GM18502 (cell line): ENCODE data around the gene GPR21.

ENCODE experiments used
- ATAC-seq: cut with Tn5 transposase; IDR thresholded peaks from one replicate; pipeline ENCODE4 v1.9.1; 2021; ENCODE audit warnings: mild to moderate bottlenecking; ENCODE audit not compliant: unreplicated experiment, poor library complexity

The GPR21 gene

DNA sequence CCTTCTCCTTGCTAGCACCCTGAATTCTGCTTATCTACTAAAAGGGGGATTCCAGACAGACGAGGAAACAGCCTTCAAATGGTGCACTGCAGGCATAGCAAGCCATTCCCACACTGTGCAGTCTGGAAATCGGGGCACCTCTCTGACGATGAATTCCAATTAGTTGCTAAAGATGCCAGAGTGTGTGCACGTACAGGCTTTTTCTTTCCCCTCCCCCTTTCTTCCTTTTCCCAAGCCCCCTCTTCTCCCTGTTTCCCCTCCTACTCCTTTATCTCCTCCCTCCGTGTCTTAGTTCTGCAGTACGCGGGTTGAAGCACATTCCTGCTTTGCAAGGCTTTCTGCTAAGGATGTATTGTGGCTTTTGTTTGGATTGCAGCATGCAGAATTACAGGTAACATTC, at the start of gene GPR21:
GPR21 (plus strand) TSS at position 316 of the 400 bp plus-strand sequence. CDS start 900 bp downstream, outside the sequence.
- ATAC-seq, result no peak

DNA sequence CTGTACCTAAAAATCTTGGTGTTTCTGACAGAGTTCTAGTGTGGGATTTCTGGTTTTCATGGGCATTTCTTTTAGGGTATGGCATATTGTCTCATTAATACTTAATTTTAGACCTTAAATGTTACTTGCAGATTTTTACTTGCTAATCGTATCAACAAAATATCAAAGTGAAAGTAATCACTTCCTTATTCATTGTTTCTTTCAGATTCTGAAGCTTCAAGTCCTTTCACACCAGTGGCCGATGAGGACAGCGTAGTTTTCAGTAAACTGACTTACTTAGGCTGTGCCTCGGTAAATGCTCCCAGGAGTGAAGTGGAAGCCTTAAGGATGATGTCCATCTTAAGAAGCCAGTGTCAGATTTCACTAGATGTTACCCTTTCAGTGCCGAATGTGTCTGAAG, 47.5 kb upstream of the GPR21 start:
- no peak for ATAC-seq

DNA sequence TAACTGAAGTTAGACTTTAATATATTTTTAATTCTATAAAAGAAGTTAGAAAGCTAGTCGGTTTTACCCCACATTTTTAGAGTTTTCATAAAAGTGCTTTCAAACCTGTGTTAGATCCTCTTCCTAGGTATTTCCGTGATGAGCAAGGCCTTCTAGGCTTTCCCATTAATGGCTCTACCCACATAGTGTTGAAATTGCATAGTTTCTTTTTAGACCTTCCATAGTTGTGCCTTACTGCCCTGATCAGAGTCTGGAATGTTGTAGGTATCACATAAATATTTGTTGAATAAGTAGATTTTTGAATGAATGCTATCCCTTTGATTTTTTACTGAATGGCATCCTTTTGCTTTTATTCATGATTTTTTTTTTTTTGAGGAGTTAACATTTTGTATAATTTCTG, 45.3 kb upstream of the GPR21 start:
- no peak for ATAC-seq

DNA sequence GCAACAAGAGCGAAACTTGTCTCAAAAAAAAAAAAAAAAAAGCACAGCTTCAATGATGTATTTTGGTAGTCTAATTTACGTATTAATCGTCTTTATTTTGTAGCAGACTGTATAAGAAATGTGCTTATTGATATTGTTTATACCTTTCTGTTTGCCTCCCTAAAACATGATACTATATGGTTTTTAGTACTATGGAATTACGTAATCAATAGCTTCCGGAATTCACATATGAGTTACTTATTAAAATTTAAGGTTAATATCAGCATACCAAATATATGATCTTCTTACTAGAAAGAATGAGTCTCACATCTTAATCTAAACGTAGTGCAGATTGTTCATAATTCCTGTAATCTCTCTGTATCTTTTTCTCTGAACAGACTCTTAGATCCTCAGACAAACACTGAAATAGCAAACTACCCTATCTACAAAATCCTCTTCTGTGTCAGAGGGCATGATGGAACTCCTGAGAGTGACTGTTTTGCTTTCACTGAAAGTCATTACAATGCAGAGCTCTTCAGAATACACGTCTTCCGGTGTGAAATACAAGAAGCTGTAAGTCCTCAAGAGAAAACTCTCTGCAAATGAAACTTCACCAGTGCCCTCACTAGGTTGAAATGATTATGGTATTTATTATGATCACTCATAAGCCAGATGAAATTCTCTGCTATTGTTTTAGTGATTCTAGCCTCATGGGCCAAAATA, 44.4 kb upstream of the GPR21 start:
- ATAC-seq, result peak; percentile 64

DNA sequence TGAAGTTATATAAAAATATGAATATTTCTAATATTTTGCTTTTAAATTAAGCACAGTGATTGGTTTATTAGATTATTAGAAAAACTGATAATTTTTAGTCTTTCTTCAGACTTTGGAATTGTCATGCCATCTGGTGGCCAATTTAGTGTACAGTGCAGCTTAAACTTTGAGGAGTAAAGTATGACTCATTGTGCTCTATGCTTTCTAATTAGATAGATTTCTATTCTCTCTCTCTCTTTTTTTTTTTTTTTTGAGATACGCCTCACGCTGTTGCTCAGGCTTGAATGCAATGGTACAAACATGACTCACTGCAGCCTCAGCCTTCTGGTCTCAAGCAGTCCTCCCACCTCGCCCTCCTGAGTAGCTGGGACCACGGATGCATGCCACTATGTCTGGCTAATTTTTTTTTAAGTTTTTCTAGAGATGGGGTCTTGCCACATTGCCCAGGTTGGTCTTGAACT, 42.1 kb upstream of the GPR21 start:
- ATAC-seq, result peak; percentile 60

- no peak for ATAC-seq
Observed at GRCh38 chr9:122996586-122996985, 36.9 kb upstream of the GPR21 start.

DNA sequence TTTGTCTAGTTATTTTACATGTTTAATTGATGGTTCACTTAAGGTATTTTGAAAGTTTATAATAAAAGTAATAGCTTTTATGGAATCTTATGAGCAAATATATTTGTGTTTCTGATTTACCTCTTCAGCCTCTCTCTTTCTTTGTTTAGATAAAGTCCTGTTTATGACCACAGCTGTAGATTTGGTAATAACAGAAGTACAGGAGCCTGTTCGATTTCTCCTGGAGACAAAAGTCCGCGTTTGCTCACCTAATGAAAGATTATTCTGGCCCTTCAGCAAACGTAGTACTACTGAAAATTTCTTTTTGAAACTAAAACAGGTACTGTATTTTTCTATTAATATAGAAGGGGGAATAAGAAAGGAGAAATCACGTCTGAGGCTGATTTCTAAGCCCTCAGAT, 35.0 kb upstream of the GPR21 start:
- no peak for ATAC-seq

- no peak for ATAC-seq
Observed at GRCh38 chr9:123000371-123001068, 32.9 kb upstream of the GPR21 start.

GRCh38 chr9:123002754-123003153, 30.7 kb upstream of the GPR21 start:
- ATAC-seq, result no peak

DNA sequence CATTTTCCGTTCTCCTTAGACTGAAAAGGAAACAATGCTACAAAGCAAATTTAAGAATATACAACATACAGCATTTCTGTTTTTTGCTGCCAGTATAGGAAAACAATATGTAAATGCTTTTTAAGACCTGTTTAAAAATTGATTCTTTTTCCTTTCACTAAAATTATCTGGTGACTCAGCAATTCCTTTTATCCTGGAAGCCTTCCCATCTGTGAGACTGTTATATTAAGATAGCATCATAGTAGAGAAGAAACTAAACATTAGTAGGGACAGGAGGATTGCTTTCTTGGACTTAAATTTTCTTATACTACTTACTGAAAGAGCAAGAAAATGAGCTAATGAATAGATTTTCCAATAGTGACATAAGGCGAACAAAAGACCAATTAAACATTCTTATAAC, 30.0 kb upstream of the GPR21 start:
- no peak for ATAC-seq

DNA sequence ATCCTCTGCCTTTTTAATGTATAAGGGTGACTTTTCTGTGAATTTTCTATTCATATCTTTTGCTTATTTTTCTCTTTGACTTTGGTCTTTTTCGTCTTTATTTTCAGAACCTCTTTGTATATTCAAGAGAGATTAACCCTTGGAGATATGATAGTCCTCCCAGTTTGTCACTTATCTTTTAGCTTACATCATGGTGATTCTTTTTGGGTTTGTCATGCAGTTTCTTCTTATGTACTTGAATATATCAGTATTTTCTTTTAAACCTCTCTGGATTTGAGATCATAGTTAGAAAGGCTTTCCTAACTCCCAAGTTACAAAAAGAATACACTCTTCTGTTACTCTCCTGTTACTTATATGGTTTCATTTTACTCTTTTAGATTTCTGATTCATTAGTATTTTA, 27.5 kb upstream of the GPR21 start:
- ATAC-seq, result no peak

DNA sequence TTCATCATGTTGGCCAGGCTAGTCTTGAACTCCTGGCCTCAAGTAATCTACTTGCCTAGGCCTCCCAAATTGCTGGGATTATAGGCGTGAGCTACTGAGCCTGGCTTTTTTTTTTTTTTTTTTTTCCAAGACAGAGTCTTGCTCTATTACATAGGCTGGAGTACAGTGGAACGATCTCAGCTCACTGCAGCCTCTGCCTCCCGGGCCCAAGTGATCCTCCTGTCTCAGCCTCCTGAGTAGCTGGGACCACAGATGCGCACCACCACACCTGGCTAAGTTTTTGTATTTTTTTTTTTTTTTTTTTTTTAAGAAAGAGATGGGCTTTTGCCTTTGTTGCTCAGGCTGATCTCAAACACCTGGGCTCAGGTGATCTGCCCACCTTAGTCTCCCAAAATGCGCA, 26.2 kb upstream of the GPR21 start:
- ATAC-seq, result no peak

- no peak for ATAC-seq
Observed at GRCh38 chr9:123008909-123009308, 24.6 kb upstream of the GPR21 start.

DNA sequence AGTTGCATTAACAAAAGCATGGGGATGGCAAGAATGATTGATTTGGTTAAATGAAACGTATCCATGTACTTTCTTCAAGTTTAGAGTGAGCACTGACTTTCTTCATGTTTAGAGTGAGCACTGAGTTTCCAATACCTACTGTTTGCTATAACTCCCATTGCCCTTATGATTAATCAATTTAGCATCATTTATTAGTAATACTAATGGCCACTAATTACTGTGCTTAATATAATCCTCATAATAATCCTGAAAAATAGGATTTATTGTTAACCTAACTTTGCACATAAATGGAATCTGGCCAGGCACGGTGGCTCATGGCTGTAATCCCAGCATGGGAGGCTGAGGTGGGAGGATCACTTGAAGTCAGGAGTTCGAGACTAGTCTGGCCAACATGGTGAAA, 22.1 kb upstream of the GPR21 start:
- no peak for ATAC-seq

DNA sequence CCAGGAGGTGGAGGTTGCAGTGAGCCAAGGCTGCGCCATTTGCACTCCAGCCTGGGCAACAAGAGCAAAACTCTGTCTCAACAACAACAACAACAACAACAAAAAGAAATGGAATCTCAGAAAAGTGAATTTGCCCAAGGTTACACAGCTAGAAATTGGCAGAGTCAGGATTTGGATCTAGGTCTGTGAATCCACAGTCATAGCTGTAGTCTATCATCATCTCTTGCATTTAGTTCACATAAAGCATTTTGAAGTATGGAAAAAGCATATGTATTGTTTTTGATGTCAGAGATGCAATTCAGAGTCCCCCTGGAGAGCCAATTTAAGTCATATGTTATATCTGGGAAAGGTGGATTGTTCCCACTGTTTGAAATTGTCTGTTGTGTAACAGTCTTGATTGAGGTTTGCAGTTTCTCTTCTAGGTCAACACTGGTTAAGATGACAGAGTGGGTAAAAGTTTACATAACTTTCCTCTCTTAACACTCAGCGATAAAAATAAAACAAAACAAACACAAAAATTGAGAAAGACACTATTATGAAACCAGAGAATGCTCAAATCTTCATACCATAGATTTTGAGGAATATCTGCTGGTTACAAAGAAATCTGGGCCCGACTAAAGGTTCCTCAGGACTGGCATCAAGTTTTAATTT, 21.5 kb upstream of the GPR21 start:
- no peak for ATAC-seq

GRCh38 chr9:123016631-123017030, 16.8 kb upstream of the GPR21 start:
- no peak for ATAC-seq

GRCh38 chr9:123020796-123021195, 12.7 kb upstream of the GPR21 start:
- ATAC-seq, result no peak

GRCh38 chr9:123026425-123026824, 7.0 kb upstream of the GPR21 start:
- ATAC-seq, result no peak

DNA sequence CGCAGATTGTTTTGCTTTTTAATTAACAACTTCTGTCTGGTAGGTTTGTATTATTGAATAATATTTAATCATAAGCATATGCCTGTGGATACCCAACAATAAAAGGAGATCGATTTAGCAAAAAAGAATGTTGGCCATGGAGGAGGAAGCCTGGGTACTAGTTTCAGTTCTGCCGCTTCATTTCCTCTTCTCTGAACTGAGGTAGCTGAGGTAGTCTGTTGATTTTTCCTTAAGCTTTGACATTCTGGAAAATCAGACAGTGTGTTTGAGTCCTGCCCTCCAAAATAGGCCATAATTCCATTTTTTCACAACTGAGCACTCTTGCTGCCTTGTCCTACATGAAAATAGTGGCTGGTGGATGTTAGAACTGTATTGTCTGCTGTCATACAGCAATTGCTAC, 6.0 kb upstream of the GPR21 start:
- no peak for ATAC-seq

DNA sequence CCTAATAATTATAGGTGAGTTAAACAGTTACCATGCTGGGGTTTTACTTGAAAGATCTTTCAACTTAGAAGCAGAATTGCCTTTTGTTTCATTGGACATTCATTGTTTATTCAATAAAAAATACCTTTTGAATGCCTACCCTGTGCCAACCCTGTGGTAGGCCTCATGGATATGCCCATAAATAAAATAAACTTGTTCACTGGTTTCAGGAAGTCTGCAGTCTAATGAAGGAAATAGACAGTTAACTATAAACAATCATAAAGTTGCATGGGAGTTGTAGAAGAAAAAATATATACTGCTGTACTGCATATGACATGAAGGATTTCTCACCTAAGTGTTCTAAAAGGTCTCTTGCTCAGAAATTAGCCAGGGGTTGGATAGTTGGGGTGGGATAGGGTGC, 5.3 kb upstream of the GPR21 start:
- ATAC-seq, result no peak

DNA sequence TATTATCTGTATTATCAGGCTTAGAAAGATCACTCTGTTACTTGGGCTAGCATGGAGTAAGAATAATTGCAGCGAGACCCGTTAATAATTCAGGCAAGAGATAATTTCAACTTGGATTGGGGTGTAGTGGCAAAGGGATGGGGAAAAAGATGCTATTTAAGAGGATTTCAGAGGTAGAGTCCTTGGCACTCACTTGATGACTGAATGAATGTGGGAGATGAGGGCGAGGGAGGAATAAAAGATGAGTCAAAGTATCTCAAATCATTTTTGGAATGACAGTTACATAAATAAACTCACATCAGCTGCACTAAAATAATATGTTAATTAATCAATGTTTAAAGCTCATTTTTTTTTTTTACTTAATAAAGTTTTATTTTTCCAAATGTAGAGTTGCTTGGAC, 4.5 kb upstream of the GPR21 start:
- ATAC-seq, result no peak
